HFFc6 (cell line): ENCODE measurements around the gene NUDT22. TPM values are rescaled to one million over a fixed set of nuclear protein-coding genes. Genes with fewer than 3 reads are reported as not detected.
"Not testable (repeated sequence)": the region's sequence is repeated elsewhere in the genome, so short reads cannot be mapped to it uniquely, and the experiment has no call there.

Experiments used
- DNase-seq: peaks from one replicate; pipeline ENCODE4 v3.0.0-alpha.2; 2018
- H3K27ac Mint-ChIP-seq: 2 replicates; pipeline ENCODE4 v1.8.0; 2020; ENCODE audit warnings: mild to moderate bottlenecking, mixed read lengths
- H3K27me3 Mint-ChIP-seq: 2 replicates; pipeline ENCODE4 v1.8.0; 2021; ENCODE audit warnings: mild to moderate bottlenecking, moderate library complexity, mixed read lengths; ENCODE audit not compliant: insufficient read depth
- H3K36me3 Mint-ChIP-seq: 2 replicates; pipeline ENCODE4 v1.8.0; 2021; ENCODE audit warnings: low read depth, mixed read lengths
- H3K4me1 Mint-ChIP-seq: 2 replicates; pipeline ENCODE4 v1.8.0; 2020; ENCODE audit warnings: low read depth, mixed read lengths
- H3K4me3 Mint-ChIP-seq: 2 replicates; pipeline ENCODE4 v1.8.0; 2020; ENCODE audit warnings: mild to moderate bottlenecking, moderate library complexity, mixed read lengths
- H3K9me3 Mint-ChIP-seq: 2 replicates; pipeline ENCODE4 v1.8.0; 2020; ENCODE audit warnings: mild to moderate bottlenecking, mixed read lengths
- CTCF ChIP-seq: fragments of 200-600 bp; sonication (generic); IDR thresholded peaks from 2 replicates; pipeline ENCODE4 v1.5.0; 2021; ENCODE audit warnings: antibody characterized with exemption, mild to moderate bottlenecking
- total RNA-seq, 6 experiments: library from RNA; stranded (reverse); fragmentation: NEBNext Ultra II Directional; extraction: Animal tissue kit (Norgen Biotek cat#: 25700); gene quantifications; 2 replicates in 1 of 6; 3 replicates in 5 of 6; pipeline ENCODE4 v1.2.3, GENCODE V29; 2021

The NUDT22 gene
- total RNA-seq, 6 experiments from 2014 or later: 46.6 to 57.7 (median 53.7) TPM

GRCh38 chr11:64245797-64246620 is 19.9 kb downstream of the NUDT22 start:
- Mint-ChIP-seq H3K9me3 (no peaks in the 10 kb centered on the region), H3K27ac (peak overlapping the region; percentile 95), H3K27me3 (peaks cover 4% of the 10 kb centered on the region), H3K36me3 (peaks cover 16% of the 10 kb centered on the region), H3K4me3 (peak overlapping the region; percentile 95), H3K4me1 (peaks cover 29% of the 10 kb centered on the region)
- DNase-seq: peak; percentile 88
- TF ChIP-seq CTCF: no peak

GRCh38 chr11:64246621-64246870 is 20.5 kb downstream of the NUDT22 start:
- H3K4me3 Mint-ChIP-seq: peak overlapping the region; percentile 89
- peaks cover 16% of the 10 kb centered on the region for H3K36me3 Mint-ChIP-seq
- DNase-seq, H3K9me3 Mint-ChIP-seq, H3K27me3 Mint-ChIP-seq, H3K27ac Mint-ChIP-seq: not testable (repeated sequence)
- peaks cover 29% of the 10 kb centered on the region for H3K4me1 Mint-ChIP-seq

- TF ChIP-seq CTCF: peak; percentile 54
- Mint-ChIP-seq H3K36me3 (peaks cover 16% of the 10 kb centered on the region), H3K27me3 (peaks cover 4% of the 10 kb centered on the region), H3K4me3 (peak within 1 kb of the TSS; percentile 95), H3K9me3 (no peaks in the 10 kb centered on the region), H3K4me1 (peaks cover 29% of the 10 kb centered on the region), H3K27ac (peak within 1 kb of the TSS; percentile 95)
- DNase-seq: peak; percentile 90
Measured at GRCh38 chr11:64246871-64247728, 21.0 kb downstream of the NUDT22 start, which contains the start of gene PPP1R14B. PPP1R14B (minus strand) TSS chr11:64246943; CDS start chr11:64246673, 270 bp downstream.

GRCh38 chr11:64247729-64248531 is 21.9 kb downstream of the NUDT22 start:
- Mint-ChIP-seq H3K36me3 (peaks cover 16% of the 10 kb centered on the region), H3K27ac (peak overlapping the region; percentile 70)

GRCh38 chr11:64248578-64248977 is 22.5 kb downstream of the NUDT22 start:
- peaks cover 11% of the 10 kb centered on the region for H3K36me3 Mint-ChIP-seq
- H3K27me3 Mint-ChIP-seq: peaks cover 4% of the 10 kb centered on the region
- no peaks in the 10 kb centered on the region for H3K9me3 Mint-ChIP-seq
- DNase-seq: no peak
- no peak overlapping the region for H3K4me3 Mint-ChIP-seq
- TF ChIP-seq CTCF: no peak
- peaks cover 21% of the 10 kb centered on the region for H3K4me1 Mint-ChIP-seq
- no peak overlapping the region for H3K27ac Mint-ChIP-seq

More at GRCh38 chr11:64247729-64248531, 21.9 kb downstream of the NUDT22 start:
- no peaks in the 10 kb centered on the region for H3K9me3 Mint-ChIP-seq
- peaks cover 4% of the 10 kb centered on the region for H3K27me3 Mint-ChIP-seq
- no peak for DNase-seq
- peaks cover 22% of the 10 kb centered on the region for H3K4me1 Mint-ChIP-seq
- peak overlapping the region; percentile 77 for H3K4me3 Mint-ChIP-seq
- TF ChIP-seq CTCF: no peak
